AG04450 (cell line): Measurements from ENCODE around the gene C10orf105. TPM values are rescaled to one million over a fixed set of nuclear protein-coding genes. Genes with fewer than 3 reads are reported as not detected.

Experiments
- CTCF ChIA-PET: fragments of 300-600, 350-600 bp; formaldehyde crosslinking; extraction: SDS; loops from one replicate; lab custom pipeline; 2022; ENCODE audit warnings: antibody characterized with exemption, inconsistent platforms; lab: Charles Lee
- POLR2A ChIA-PET: fragments of 350-600 bp; formaldehyde crosslinking; extraction: SDS; loops from one replicate; lab custom pipeline; 2021; ENCODE audit warnings: antibody characterized with exemption, inconsistent platforms; lab: Yijun Ruan, JAX
- DNase-seq: peaks from one replicate; pipeline ENCODE4 v3.0.0-alpha.2; 2011; ENCODE audit warnings: low read depth, low spot score
- H3K27ac ChIP-seq: one replicate; pipeline ENCODE4 v1.5.1; 2012; ENCODE audit warnings: low read depth, low read length, control low read depth
- H3K27me3 ChIP-seq: one replicate; pipeline ENCODE4 v1.6.0; 2012; ENCODE audit warnings: low read length; ENCODE audit not compliant: control insufficient read depth, insufficient read depth
- H3K4me3 ChIP-seq: 2 replicates; pipeline ENCODE4 v1.5.1; 2011; ENCODE audit warnings: mild to moderate bottlenecking, low read depth, low read length, control low read depth
- H3K9me3 ChIP-seq: 2 replicates; pipeline ENCODE4 v1.5.1; 2012; ENCODE audit warnings: low read length; ENCODE audit not compliant: control insufficient read depth, insufficient read depth
- CTCF ChIP-seq: IDR thresholded peaks from 2 replicates; pipeline ENCODE4 v1.5.1; 2011; ENCODE audit warnings: low read depth, low read length, control low read depth, inconsistent platforms
- polyA plus RNA-seq: library from polyadenylated mRNA; depleted of rRNA; stranded (reverse); fragments of >200 nt; gene quantifications from 2 replicates; pipeline ENCODE4 v1.2.3, GENCODE V29; 2011

Gene C10orf105
- polyA plus RNA-seq, 1 experiment: not detected

- peaks cover 27% of the 10 kb centered on the region for H3K27me3 ChIP-seq
- ChIA-PET POLR2A (no interaction called here), CTCF (interaction anchor here (0.7 to 4.8 kb wide), 23 partner anchors 10 to 394 kb away, joined by 3 to 27 read pairs (median 5); partner anchors contain the start of gene VSIR)
- DNase-seq: no peak
- H3K27ac ChIP-seq: no peak overlapping the region
- no peaks in the 10 kb centered on the region for H3K9me3 ChIP-seq
- TF ChIP-seq CTCF: peak; percentile 90
- no peak overlapping the region for H3K4me3 ChIP-seq
These were observed 22.8 kb downstream of the C10orf105 start for GRCh38 chr10:71696628-71697326.

- CTCF ChIA-PET: interaction anchor here (1.1 to 4.8 kb wide), 16 partner anchors 10 to 393 kb away, joined by 3 to 27 read pairs (median 8); partner anchors contain the start of gene VSIR
- H3K27ac ChIP-seq: no peak overlapping the region
- peaks cover 18% of the 10 kb centered on the region for H3K27me3 ChIP-seq
- POLR2A ChIA-PET: no interaction called here
- H3K4me3 ChIP-seq: no peak overlapping the region
- no peak for TF ChIP-seq CTCF
- no peaks in the 10 kb centered on the region for H3K9me3 ChIP-seq
- DNase-seq: no peak
These were observed 23.8 kb downstream of the C10orf105 start for GRCh38 chr10:71695502-71696476.

- no peak for TF ChIP-seq CTCF
- Histone ChIP-seq H3K4me3 (no peak overlapping the region), H3K27me3 (peaks cover 18% of the 10 kb centered on the region), H3K9me3 (peaks cover 5% of the 10 kb centered on the region), H3K27ac (no peak overlapping the region)
- DNase-seq: no peak
- CTCF ChIA-PET: interaction anchor here (4.8 kb wide), 1 partner anchor 380 kb away, joined by 27 read pairs; no protein-coding TSS in a partner anchor
- POLR2A ChIA-PET: no interaction called here
These were observed 25.0 kb downstream of the C10orf105 start for GRCh38 chr10:71694567-71694968.

- no peak overlapping the region for H3K27ac ChIP-seq
- ChIA-PET CTCF (interaction anchor here (4.8 kb wide), 1 partner anchor 379 kb away, joined by 27 read pairs; no protein-coding TSS in a partner anchor), POLR2A (no interaction called here)
- DNase-seq: no peak
- H3K9me3 ChIP-seq: peaks cover 10% of the 10 kb centered on the region
- TF ChIP-seq CTCF: no peak
- H3K4me3 ChIP-seq: no peak overlapping the region
- H3K27me3 ChIP-seq: peaks cover 18% of the 10 kb centered on the region
These were observed 25.5 kb downstream of the C10orf105 start for GRCh38 chr10:71694039-71694501.
